GM21717 (cell line): ENCODE data around the gene RANBP1.
"Not testable (repeated sequence)": the region's sequence is repeated elsewhere in the genome, so short reads cannot be mapped to it uniquely, and the experiment has no call there.

Experiments used
- ATAC-seq: cut with Tn5 transposase; IDR thresholded peaks from one replicate; pipeline ENCODE4 v1.9.1; 2021; ENCODE audit warnings: mild to moderate bottlenecking, moderate library complexity; ENCODE audit not compliant: unreplicated experiment

The RANBP1 gene

DNA sequence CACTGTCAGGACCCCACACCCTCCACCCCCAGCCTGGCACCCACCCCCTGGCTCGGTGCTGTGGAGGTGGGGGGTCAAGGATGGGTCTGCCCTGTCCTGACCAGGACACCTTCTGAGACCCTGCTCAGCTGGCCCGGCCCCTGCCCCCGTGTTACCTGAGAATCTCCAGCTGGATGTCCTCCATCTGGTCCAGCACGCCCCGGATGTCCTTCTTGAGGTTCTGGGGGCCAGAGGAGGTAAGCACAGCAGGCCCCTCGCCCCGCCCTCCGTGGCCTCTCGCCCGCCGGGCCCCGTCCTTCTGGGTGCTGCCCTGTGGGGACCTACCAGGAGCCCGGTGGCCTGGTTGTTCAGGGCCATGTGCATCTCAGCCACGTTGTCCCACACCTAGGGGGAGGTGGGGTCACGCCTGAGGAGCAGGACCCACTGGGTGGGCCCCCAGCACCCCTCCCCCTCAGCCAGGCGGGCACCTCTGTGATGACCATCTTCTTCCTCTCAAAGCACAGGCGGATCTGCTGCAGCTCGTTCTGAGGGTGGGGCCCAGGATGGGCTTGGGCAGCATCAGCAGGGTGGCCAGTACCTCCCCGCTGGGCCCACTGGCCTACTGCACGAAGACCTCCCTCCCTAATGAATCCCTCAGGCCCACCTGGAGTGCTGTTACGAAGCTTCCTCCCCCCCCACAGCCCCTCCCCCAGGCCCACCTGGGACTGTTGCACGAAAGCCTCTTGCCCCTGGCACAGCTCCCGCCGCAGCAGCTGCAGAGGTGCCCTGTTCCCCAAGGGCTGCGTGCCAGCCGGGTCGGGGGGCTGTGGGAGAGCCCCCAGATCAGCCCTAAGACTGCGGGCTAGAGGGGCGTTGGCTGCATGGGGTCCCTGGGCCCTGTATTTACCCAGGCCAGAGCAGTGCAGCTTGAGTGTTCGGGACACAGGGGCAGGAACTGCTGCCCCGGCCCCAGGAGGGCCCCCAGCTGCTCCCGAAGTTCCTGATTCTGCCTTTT, 33.6 kb downstream of the RANBP1 start:
- no peak for ATAC-seq

DNA sequence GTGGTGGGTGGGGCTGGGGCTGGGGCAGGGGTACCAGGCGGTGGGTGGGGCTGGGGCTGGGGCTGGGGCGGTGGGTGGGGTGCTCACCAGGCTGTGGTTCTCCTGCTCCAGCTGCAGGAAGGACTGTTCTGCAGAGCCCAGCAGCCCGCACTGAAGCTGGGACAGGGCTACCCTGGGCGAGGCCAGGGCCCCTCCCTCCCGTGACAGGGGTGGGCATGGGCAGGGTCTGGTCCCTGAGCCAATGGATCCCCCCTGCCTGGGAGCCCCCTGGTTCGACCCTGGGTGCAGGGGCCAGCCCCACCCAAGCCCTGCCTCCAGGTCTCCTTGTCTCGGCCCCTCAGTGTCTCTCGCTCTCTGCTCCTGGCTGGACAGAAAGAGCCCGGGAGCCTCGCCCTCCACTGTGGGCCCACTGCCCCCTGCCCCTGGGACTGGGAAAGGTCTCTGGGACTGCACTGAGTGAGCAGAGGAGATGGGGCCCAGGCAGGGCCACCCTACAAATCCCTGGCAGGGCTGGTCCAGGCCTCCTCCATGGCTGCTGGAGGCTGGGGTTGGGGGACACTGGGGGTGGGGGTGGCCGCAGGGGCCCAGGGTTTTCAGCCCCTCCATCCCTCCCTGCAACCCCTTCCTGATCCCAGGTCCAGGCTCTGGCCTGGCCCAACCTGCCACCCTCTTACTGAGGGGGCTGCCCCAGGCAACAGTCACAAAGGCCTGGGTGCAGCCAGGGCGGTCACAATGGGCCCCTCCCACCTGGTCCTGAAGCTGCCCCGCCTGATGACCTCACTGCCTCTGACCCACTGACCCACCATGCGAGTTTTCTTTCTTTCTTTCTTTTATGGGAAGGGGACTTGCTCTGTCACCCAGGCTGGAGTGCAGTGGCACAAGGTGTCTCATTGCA, 34.7 kb downstream of the RANBP1 start, which contains the start of gene CCDC188:
CCDC188 (minus strand) TSS at position 675 of the 895 bp plus-strand sequence; CDS start at position 606, 69 bp downstream.
- ATAC-seq: no peak

DNA sequence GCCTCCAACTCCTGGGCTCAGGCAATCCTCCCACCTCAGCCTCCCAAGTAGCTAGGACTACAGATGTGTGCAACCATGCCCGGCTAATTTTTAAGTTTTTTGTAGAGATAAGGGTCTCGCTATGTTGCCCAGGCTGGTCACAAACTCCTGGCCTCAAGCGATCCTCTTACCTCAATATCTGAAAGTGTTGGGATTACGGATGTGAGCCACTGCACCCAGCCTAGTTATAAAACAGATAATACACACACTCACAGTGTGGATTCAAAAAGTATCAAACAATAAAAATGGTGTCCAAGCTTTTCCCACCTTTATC, 35.3 kb downstream of the RANBP1 start:
- ATAC-seq: no peak

DNA sequence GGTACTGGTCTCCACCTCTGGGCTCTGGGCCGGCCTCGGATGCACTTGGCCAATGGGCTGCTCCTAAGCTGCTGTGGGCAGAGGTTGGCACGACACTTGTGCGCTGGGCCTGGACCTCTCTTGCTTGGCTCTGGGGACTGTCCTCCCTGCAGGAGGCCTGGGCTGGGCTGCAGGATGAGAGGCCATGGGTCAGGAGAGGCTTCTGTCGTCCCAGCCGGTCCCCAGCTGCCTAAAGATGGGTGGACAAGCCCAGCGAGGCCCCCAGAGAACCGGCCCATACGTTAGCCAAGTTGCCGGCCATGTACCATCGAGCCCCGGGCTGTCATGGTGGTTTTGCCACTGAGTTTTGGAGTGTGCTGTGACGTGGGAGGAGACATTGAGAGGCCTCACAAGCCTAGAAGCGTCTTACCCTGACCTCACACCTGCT, 36.6 kb downstream of the RANBP1 start:
- no peak for ATAC-seq

DNA sequence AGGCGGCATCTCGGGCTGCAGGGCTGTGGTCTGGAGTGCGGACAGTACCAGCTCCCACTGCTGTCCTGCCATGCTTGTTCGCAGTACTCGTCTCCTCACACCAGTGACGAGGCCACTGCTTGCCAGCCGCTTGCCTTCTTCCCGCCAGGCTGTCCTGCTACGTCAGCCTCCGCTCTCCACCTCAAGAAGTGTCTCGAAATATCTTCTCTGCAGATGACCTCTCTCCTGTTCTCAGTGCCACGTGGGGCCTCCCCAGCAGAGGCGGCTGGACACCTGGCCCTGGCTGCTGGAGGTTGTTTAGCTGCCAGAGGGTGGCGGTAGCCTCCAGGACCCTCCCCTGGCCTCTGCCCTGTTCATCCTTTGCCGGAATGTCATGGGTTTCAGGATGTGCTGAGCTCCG, 38.0 kb downstream of the RANBP1 start:
- ATAC-seq: no peak

DNA sequence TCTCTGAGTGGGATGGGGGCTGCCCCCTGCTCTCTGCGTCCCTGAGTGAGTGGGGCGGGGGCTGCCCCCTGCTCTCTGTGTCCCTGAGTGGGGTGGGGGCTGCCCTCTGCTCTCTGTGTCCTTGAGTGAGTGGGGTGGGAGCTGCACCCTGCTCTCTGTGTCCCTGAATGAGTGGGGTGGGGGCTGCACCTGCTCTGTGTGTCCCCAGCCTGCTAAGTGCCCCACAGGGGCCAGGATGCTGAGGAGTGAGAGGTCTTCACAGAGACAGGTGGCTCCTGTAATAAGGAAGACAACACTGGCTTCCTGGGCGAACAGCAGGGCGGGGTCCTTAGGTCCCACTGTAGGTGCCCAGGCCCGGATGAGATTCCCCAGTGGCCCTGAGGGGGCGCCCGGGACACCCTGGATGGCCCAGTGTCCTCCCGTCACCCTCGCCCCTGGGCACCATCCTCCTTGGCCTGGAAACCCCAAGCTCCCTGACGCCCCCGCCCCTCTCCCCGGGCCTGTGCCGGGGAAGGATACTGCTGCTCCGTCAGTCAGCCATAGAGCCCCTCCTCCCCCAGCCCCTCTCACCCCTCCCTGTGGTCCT, 38.8 kb downstream of the RANBP1 start:
- no peak for ATAC-seq

DNA sequence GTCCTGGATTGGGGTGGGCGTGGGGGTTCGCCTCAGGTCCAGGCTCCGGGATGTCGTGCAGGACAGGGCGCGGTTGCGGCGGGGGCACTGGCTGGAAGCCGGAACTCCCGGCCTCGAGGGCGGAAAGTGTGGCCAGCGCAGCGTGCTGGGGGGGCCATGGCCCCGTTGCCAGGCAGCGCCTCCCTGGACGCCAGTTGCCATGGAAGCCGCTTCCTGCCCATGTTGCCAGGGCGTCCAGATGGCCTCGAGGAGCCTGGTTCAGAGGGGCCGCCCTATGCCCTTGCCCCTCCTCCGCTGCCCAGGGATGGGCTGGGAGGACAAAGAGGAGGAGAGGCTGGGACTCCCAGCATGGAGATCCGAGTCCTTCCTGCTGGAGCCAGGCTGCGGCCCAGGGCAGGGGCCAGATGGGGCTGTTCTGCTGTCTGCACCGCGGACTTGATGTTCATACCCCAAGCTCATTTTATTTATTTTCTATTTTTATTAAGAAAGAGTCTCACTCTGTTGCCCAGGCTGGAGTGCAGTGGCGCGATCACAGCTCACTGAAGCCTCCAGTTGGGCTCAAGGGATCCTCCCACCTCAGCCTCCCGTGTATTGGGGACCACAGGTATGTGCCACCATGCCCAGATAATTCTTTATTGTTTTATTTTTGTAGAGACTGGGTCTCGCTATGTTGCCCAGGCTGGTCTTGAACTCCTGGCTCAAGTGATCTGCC, 39.6 kb downstream of the RANBP1 start:
- no peak for ATAC-seq

DNA sequence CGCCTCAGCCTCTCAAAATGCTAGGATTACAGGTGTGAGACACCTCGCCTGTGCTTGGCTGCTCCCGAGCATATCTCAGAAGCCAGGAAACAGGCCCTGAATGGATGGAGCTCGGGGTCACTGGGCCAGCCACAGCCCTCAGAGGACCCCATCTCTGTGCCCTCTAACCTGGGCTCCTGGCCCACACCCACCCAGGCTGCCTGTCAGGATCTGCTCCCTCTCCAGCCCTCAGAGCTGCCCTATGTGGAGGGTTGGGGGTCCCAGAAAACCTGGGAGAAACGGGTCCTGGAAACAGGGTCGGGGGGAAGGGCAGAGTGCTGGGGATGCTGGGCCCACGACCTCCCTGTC, 40.1 kb downstream of the RANBP1 start:
- no peak for ATAC-seq

DNA sequence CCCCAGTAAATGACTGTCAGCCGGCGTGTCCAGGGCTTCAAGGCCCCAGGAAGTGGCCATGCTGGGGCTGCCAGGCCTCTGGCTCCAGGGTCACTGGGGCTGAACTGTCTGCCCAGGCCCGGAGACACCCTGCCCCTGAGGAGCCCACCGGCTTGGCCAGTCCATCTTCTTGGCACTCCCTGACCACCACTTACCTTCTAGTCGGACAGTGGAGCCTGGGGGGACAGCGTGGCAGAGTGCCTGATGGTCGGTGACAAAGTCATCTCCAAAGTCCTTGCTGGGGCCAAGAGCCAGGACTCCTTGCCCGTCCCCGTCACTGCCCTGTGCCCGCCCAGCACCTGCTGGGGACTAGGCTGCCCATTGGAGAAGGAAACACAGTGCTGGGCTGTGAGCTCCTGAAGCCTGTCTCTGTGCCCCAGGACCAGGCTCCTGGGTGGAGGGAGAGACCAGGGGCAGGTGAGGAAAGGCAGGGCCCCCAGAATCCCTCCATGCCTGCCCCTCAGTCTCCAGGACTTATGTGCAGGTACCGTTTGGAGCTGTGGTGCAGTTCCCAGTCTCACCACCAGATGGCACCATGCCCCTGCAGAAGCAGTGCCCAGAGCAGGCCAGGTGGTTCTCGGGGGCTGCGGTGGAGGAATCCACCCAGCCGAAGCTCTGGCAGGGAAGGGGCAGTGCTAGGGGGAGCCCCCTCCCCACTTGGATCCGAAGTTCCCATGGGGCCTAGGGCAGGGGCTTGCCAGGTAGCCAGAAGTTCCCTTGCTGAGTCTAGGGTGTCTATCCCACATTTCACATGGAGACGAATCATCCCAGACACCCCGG, 40.9 kb downstream of the RANBP1 start:
- no peak for ATAC-seq

DNA sequence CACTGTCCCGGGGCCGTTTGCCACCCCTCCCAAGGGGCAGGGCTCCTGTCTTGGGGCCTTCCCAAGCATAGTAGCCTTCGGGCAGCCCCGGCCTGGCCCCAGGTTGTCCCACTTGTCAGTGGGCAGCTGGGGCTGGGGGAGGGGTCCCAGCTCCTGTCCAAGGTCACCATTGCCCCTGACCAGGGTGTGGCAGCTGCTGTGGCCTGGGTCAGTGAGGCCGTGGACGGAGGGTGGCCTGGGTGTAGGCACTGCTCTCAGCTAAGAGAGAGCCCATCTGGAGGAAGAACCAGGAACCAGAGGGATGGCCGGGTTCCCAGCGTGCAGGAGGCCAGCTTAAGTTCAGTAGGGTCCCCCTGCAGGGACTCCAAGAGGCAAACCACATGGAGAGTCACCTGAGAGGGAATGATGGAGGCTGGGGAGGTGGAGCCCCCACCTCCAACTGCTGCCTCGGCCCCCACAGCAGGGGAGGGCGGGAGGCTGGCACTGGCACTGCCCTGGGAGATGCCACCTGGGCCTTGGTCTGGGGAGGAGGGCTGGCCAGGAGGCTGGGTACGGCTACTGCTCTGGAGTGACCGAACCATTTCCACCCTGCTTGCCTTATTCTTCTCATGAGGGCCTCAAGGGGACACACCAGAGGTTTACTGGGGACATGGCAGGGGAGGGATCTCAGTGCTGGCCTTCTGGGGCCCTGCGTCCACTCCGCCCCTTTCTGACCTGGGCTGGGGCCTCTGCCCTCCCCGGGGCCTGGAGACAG, 41.7 kb downstream of the RANBP1 start:
- no peak for ATAC-seq

DNA sequence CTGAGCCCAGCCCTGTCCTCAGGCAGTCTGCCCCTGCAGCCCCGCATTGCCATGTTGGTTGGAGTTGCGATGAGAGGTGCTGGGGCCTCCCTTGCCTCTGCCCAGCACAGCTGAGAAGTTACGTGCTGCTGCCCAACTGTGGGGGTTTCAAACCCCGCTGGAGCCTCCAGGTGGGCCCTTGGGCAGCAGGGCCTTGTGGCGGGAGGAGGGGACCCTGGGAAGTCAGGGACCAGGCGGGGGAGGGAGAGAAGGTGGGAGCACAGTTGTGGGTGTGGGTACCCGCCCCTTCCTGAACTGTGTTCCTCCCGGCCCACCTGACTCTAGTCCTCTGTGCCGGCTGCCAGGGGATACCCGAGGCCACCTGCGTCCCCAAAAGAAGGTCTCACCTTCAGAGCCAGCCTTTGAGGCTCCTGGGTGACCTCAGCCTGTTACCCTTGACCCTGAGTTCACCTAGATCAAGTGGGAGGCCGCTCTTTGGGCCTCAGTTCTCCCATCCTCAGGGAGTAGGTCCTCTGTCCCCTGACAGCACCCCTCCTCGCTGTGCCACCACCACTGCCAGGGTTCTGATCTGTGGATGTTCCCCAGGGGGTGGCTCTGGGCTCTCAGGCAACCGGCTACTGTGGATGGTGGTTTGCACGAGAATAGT, 42.6 kb downstream of the RANBP1 start:
- no peak for ATAC-seq

DNA sequence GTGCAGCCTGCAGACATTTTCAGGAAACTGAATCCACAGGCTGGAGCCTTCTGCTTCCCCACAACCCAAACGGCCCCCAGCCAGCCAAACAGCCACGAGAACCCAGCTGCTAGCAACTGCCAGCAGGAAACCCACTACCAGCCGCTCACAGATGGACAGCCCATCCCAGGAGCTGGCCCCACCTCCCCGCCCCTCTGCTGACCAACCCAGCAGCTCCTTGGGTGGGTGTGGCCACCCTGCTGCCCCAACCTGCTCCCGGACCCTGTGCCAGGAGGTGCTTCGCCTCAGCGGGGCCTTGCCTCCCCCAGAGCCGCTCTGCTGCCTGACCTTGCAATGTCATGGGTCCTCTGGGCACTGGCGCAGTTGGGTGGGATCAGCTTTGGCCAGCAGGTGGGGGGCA, 43.2 kb downstream of the RANBP1 start:
- no peak for ATAC-seq

DNA sequence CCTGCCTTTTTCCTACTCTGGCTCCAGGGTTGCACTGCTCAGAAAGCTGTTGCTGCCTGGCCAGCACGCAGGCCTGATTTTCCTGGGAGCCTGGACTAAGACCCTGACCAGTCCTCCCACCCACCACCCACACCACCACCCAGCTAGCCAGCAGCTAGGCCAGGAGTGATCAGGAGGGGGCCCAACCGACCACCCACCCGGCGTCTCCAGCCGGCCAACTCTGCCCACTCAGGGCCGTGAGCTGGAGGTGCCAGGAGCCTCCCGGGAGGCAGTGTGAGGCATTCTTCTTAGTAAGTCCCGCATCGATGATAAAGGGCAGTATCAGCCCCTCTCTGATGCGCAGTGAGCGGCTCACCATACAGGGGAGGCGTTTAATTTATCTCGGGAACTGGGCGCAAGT, 43.6 kb downstream of the RANBP1 start:
- ATAC-seq: not testable (repeated sequence)

DNA sequence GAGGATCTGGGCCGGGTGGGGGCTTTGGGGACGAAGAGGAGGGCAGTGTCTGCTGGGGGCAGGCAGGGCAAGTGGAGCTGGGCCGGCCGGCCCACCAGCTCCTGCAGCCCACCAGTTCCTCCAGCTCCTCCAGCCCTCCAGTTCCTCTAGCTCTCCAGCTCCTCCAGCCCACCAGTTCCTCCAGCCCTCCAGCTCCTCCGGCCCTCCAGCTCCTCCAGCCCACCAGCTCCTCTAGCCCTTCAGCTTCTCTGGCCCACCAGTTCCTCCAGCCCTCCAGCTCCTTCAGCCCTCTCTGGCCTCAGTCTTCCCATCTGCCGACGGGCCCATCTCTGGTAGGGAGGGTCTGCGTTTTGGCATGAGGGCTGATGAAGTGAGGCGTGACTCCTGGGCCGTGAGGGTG, 44.1 kb downstream of the RANBP1 start:
- ATAC-seq: no peak

DNA sequence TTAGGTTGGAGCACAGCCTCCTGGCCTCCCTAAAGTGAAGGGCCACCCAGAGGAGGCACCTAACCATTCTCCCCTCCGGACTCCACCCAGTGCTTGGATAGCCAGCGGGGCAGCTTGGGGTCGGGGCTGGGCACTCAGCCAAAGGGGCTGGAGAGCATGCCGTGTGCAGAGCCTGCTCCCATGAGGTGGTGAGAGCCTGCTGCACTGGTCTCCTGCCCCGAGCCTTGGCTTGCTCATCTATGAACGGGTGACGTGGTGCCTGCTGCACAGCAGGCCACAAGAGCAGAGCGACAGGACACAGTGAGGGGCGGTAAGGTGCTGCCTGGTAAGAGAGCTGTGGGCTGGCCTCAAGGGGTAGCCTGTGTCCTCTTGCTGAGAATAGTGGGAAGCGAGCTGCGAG, 49.0 kb downstream of the RANBP1 start:
- no peak for ATAC-seq

DNA sequence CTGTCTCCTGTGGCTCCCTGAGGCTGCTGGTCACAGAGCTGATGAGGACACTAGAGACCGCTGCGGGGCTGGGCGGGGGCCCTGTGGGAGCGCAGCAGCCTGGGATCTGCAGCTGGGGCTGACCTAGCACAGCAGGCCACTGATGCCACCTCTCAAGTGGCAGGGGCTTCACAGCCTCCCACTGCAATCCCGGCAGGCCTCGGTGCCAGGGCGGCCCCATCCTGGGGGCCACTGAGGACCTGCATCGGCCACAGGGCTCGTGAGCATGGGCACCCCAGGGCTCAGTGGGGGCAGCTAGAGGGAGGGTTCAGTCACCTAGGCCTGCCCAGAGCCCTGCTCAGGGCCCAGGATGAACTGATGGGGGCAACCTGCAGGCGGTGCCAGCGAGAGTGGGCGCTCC, 49.5 kb downstream of the RANBP1 start:
- no peak for ATAC-seq

DNA sequence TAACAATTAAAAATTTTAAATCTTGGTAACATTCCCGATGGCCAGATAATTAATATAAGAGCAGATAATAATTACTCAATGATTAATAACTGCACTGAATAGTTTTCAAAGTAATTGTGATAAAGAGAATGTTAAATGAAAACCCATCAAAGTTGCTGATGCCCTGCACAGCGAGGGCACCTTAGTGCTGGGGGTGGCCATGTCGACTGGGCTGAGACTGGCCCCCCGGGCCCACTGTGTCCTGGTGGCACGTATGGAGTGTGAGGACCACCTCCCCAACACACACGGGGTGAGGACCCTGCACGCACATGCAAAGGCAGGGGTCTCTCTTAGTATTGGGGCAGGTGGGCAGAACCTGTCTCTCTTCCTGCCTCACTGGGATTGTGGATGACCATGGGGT, 50.0 kb downstream of the RANBP1 start:
- no peak for ATAC-seq

DNA sequence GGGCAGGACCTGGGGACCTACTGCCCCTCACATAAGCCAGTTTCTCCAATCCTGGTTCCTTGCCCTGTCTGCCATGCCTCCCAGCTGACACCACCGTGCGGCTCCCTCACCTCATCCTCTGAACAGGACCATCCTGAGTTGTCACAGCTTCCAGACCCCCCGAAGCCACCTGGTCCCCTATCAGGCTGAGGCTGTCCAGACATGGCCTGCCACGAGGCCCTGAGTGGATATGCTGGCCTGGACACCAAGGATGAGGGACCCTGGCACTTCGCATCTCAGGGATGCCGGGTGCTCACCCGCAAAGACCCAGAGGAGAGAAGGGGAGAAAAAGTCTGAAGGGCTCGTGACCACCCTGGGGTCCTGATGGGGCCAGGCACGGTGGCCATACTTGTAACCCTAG, 50.8 kb downstream of the RANBP1 start:
- ATAC-seq: no peak
